ENCODE results near the gene ANKRD29.

Gene ANKRD29

GRCh38 chr18:23684515-23685197 is 21.9 kb upstream of the ANKRD29 start:
- DNase-seq (ENCODE audit: low read depth), result no peak

- DNase-seq (ENCODE audit: low read depth), result no peak
Measured at GRCh38 chr18:23683671-23684070, 21.0 kb upstream of the ANKRD29 start.

GRCh38 chr18:23683155-23683554 is 20.4 kb upstream of the ANKRD29 start:
- no peak for DNase-seq (ENCODE audit: low read depth)

- DNase-seq (ENCODE audit: low read depth), result no peak
Measured at GRCh38 chr18:23682472-23682871, 19.8 kb upstream of the ANKRD29 start.

GRCh38 chr18:23682045-23682444 is 19.3 kb upstream of the ANKRD29 start:
- DNase-seq (ENCODE audit: low read depth), result no peak

- no peak for DNase-seq (ENCODE audit: low read depth)
Measured at GRCh38 chr18:23675896-23676295, 13.2 kb upstream of the ANKRD29 start.

GRCh38 chr18:23675236-23675635 is 12.5 kb upstream of the ANKRD29 start:
- DNase-seq (ENCODE audit: low read depth), result no peak

GRCh38 chr18:23673725-23674124 is 11.0 kb upstream of the ANKRD29 start:
- DNase-seq (ENCODE audit: low read depth), result no peak

GRCh38 chr18:23671564-23671963 is 8.9 kb upstream of the ANKRD29 start:
- DNase-seq (ENCODE audit: low read depth), result no peak

GRCh38 chr18:23669804-23670405 is 7.2 kb upstream of the ANKRD29 start:
- no peak for DNase-seq (ENCODE audit: low read depth)

GRCh38 chr18:23669202-23669766 is 6.6 kb upstream of the ANKRD29 start:
- no peak for DNase-seq (ENCODE audit: low read depth)

- no peak for DNase-seq (ENCODE audit: low read depth)
Measured at GRCh38 chr18:23668731-23669130, 6.0 kb upstream of the ANKRD29 start.

GRCh38 chr18:23667114-23667513 is 4.4 kb upstream of the ANKRD29 start:
- no peak for DNase-seq (ENCODE audit: low read depth)

- DNase-seq (ENCODE audit: low read depth), result no peak
Measured at GRCh38 chr18:23664674-23665073, 2.0 kb upstream of the ANKRD29 start.

- no peak for DNase-seq (ENCODE audit: low read depth)
Measured at GRCh38 chr18:23661735-23662308, 889 bp downstream of the ANKRD29 start.

- DNase-seq (ENCODE audit: low read depth), result no peak
Measured at GRCh38 chr18:23658285-23658684, 4.4 kb downstream of the ANKRD29 start.

GRCh38 chr18:23652232-23652631 is 10.5 kb downstream of the ANKRD29 start:
- no peak for DNase-seq (ENCODE audit: low read depth)

- peak; percentile 81 for DNase-seq (ENCODE audit: low read depth)
Measured at GRCh38 chr18:23650968-23651927, 11.5 kb downstream of the ANKRD29 start.

- no peak for DNase-seq (ENCODE audit: low read depth)
Measured at GRCh38 chr18:23648940-23649607, 13.6 kb downstream of the ANKRD29 start.

- DNase-seq (ENCODE audit: low read depth), result no peak
Measured at GRCh38 chr18:23648456-23648855, 14.3 kb downstream of the ANKRD29 start.

GRCh38 chr18:23646282-23646681 is 16.4 kb downstream of the ANKRD29 start:
- no peak for DNase-seq (ENCODE audit: low read depth)
